ENCODE measurements around the gene PPIG. TPM values are rescaled to one million over a fixed set of nuclear protein-coding genes. Genes with fewer than 3 reads are reported as not detected.

Gene PPIG
- polyA plus RNA-seq, 4 donors: 33.5 to 72.9 (median 50.8) TPM

- WGBS, 3 donors: 55 to 65% (median 57%) methylated on average over 2 of the region's 2 CpGs
- Histone ChIP-seq H3K4me1 (ENCODE audit: control insufficient read depth in 3 of 3, insufficient read depth in 2 of 3, low read depth in 1 of 3, low read length in 2 of 3) (no peaks in the 10 kb centered on the region), H3K36me3 (ENCODE audit: control insufficient read depth in 3 of 3, insufficient read depth in 2 of 3, low read depth in 1 of 3, low read length in 3 of 3) (no peaks in the 10 kb centered on the region), H3K9me3 (ENCODE audit: control insufficient read depth in 2 of 2, insufficient read depth in 1 of 2, low read depth in 1 of 2, low read length in 1 of 2) (no peaks in the 10 kb centered on the region), H3K27ac (ENCODE audit: low read depth in 1 of 3, low read length in 2 of 3) (no peak overlapping the region), H3K27me3 (ENCODE audit: control insufficient read depth in 3 of 3, insufficient read depth in 3 of 3, low read length in 3 of 3) (peaks cover 0 to 2% (median 0%) of the 10 kb centered on the region in 3 donors), H3K4me3 (ENCODE audit: low read depth in 1 of 3, low read length in 3 of 3) (no peak overlapping the region)
- FAIRE-seq: no peak
- DNase-seq: no peak
Observed at GRCh38 chr2:169670215-169670651, 86.1 kb downstream of the PPIG start.

- H3K4me3 ChIP-seq (ENCODE audit: low read depth in 1 of 3, low read length in 3 of 3): no peak overlapping the region
- peaks cover 0 to 2% (median 0%) of the 10 kb centered on the region in 3 donors for H3K27me3 ChIP-seq (ENCODE audit: control insufficient read depth in 3 of 3, insufficient read depth in 3 of 3, low read length in 3 of 3)
- no peaks in the 10 kb centered on the region for H3K4me1 ChIP-seq (ENCODE audit: control insufficient read depth in 3 of 3, insufficient read depth in 2 of 3, low read depth in 1 of 3, low read length in 2 of 3)
- FAIRE-seq: no peak
- H3K27ac ChIP-seq (ENCODE audit: low read depth in 1 of 3, low read length in 2 of 3): no peak overlapping the region
- H3K36me3 ChIP-seq (ENCODE audit: control insufficient read depth in 3 of 3, insufficient read depth in 2 of 3, low read depth in 1 of 3, low read length in 3 of 3): no peaks in the 10 kb centered on the region
- H3K9me3 ChIP-seq (ENCODE audit: control insufficient read depth in 2 of 2, insufficient read depth in 1 of 2, low read depth in 1 of 2, low read length in 1 of 2): no peaks in the 10 kb centered on the region
- DNase-seq: no peak
- 91 to 98% (median 96%) methylated on average over 4 of the region's 4 CpGs for WGBS, 3 donors
Observed at GRCh38 chr2:169670937-169671336, 86.8 kb downstream of the PPIG start.

- H3K36me3 ChIP-seq (ENCODE audit: control insufficient read depth in 3 of 3, insufficient read depth in 2 of 3, low read depth in 1 of 3, low read length in 3 of 3): no peaks in the 10 kb centered on the region
- H3K27me3 ChIP-seq (ENCODE audit: control insufficient read depth in 3 of 3, insufficient read depth in 3 of 3, low read length in 3 of 3): no peaks in the 10 kb centered on the region
- DNase-seq (no peak), FAIRE-seq (no peak)
- no peaks in the 10 kb centered on the region for H3K9me3 ChIP-seq (ENCODE audit: control insufficient read depth in 2 of 2, insufficient read depth in 1 of 2, low read depth in 1 of 2, low read length in 1 of 2)
- 75 to 86% (median 85%) methylated on average over 6 of the region's 6 CpGs for WGBS, 3 donors
- H3K4me3 ChIP-seq (ENCODE audit: low read depth in 1 of 3, low read length in 3 of 3): no peak overlapping the region
- no peaks in the 10 kb centered on the region for H3K4me1 ChIP-seq (ENCODE audit: control insufficient read depth in 3 of 3, insufficient read depth in 2 of 3, low read depth in 1 of 3, low read length in 2 of 3)
- H3K27ac ChIP-seq (ENCODE audit: low read depth in 1 of 3, low read length in 2 of 3): no peak overlapping the region
Observed at GRCh38 chr2:169672406-169672805, 88.3 kb downstream of the PPIG start.

DNA sequence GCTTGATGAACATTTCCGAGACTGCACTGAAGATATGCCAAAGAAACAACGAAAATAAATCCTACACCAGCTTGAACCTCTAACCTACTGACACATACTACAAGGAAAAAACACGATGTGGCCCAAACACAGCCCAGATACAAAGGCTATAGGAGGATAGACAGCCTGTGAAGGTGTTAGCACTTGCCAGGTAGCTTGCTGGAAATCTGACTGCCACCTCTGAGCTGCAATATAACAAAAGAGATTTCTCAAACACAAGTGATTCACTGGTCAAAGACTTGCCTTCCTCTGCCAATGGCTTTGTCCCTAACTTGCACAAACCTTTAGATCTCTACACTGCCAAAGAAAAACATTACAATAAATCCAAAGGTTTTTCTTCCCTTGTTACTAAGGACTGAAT, 89.0 kb downstream of the PPIG start:
- Histone ChIP-seq H3K4me3 (ENCODE audit: low read depth in 1 of 3, low read length in 3 of 3) (no peak overlapping the region), H3K4me1 (ENCODE audit: control insufficient read depth in 3 of 3, insufficient read depth in 2 of 3, low read depth in 1 of 3, low read length in 2 of 3) (no peaks in the 10 kb centered on the region), H3K9me3 (ENCODE audit: control insufficient read depth in 2 of 2, insufficient read depth in 1 of 2, low read depth in 1 of 2, low read length in 1 of 2) (no peaks in the 10 kb centered on the region), H3K27ac (ENCODE audit: low read depth in 1 of 3, low read length in 2 of 3) (no peak overlapping the region), H3K27me3 (ENCODE audit: control insufficient read depth in 3 of 3, insufficient read depth in 3 of 3, low read length in 3 of 3) (no peaks in the 10 kb centered on the region), H3K36me3 (ENCODE audit: control insufficient read depth in 3 of 3, insufficient read depth in 2 of 3, low read depth in 1 of 3, low read length in 3 of 3) (no peaks in the 10 kb centered on the region)
- FAIRE-seq (no peak), DNase-seq (no peak)
- 58 to 86% (median 75%) methylated on average over 3 of the region's 3 CpGs for WGBS, 3 donors

DNA sequence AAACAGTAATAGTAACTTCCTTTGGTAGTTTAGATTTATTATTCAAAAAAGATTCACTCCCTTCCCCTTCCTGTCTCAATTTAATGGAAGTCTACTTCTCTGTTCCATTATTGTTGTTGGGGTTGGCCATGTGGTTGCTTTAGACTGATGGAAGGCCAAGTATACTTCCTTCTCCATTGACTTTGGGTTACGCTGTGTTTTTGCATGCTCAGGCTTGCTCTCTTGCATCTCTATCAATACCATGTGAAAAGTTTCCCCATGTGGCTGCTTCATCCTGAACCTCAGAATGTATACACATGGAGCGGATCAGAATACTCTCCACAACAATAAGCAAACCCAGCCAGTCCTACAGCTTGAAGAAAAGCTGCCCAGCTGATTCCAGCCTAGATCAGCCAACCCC, 89.8 kb downstream of the PPIG start:
- no peaks in the 10 kb centered on the region for H3K4me1 ChIP-seq (ENCODE audit: control insufficient read depth in 3 of 3, insufficient read depth in 2 of 3, low read depth in 1 of 3, low read length in 2 of 3)
- no peaks in the 10 kb centered on the region for H3K27me3 ChIP-seq (ENCODE audit: control insufficient read depth in 3 of 3, insufficient read depth in 3 of 3, low read length in 3 of 3)
- FAIRE-seq: no peak
- WGBS, 3 donors: 90 to 97% (median 94%) methylated on average over 2 of the region's 2 CpGs
- H3K4me3 ChIP-seq (ENCODE audit: low read depth in 1 of 3, low read length in 3 of 3): no peak overlapping the region
- no peaks in the 10 kb centered on the region for H3K9me3 ChIP-seq (ENCODE audit: control insufficient read depth in 2 of 2, insufficient read depth in 1 of 2, low read depth in 1 of 2, low read length in 1 of 2)
- H3K27ac ChIP-seq (ENCODE audit: low read depth in 1 of 3, low read length in 2 of 3): no peak overlapping the region
- no peaks in the 10 kb centered on the region for H3K36me3 ChIP-seq (ENCODE audit: control insufficient read depth in 3 of 3, insufficient read depth in 2 of 3, low read depth in 1 of 3, low read length in 3 of 3)
- DNase-seq: no peak

- no peak for FAIRE-seq
- DNase-seq: no peak
- 55 to 66% (median 63%) methylated on average over 3 of the region's 3 CpGs for WGBS, 3 donors
- no peaks in the 10 kb centered on the region for H3K4me1 ChIP-seq (ENCODE audit: control insufficient read depth in 3 of 3, insufficient read depth in 2 of 3, low read depth in 1 of 3, low read length in 2 of 3)
- H3K9me3 ChIP-seq (ENCODE audit: control insufficient read depth in 2 of 2, insufficient read depth in 1 of 2, low read depth in 1 of 2, low read length in 1 of 2): no peaks in the 10 kb centered on the region
- no peaks in the 10 kb centered on the region for H3K36me3 ChIP-seq (ENCODE audit: control insufficient read depth in 3 of 3, insufficient read depth in 2 of 3, low read depth in 1 of 3, low read length in 3 of 3)
- no peaks in the 10 kb centered on the region for H3K27me3 ChIP-seq (ENCODE audit: control insufficient read depth in 3 of 3, insufficient read depth in 3 of 3, low read length in 3 of 3)
- no peak overlapping the region for H3K4me3 ChIP-seq (ENCODE audit: low read depth in 1 of 3, low read length in 3 of 3)
- no peak overlapping the region for H3K27ac ChIP-seq (ENCODE audit: low read depth in 1 of 3, low read length in 2 of 3)
Observed at GRCh38 chr2:169676357-169676756, 92.2 kb downstream of the PPIG start.

DNA sequence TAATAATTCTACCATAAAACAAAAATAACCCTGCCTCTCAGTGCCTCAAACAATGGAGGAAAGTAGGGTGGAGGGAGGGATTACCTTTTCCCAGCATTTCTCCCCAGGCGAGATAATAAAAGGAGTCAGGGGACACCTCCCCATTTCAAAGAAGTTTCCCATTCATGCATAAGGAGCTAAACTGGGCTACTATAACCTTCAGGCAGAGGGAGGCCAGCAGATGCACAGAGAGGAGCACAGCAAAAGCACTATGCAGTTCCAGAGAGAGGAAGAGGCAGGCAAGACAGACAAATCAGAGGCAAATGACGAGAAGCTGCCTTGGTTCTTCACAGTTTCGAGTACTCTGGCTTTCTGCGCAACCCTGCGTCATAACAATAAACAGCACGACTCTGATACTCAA, 92.7 kb downstream of the PPIG start:
- no peak for FAIRE-seq
- Histone ChIP-seq H3K4me1 (ENCODE audit: control insufficient read depth in 3 of 3, insufficient read depth in 2 of 3, low read depth in 1 of 3, low read length in 2 of 3) (no peaks in the 10 kb centered on the region), H3K9me3 (ENCODE audit: control insufficient read depth in 2 of 2, insufficient read depth in 1 of 2, low read depth in 1 of 2, low read length in 1 of 2) (no peaks in the 10 kb centered on the region), H3K36me3 (ENCODE audit: control insufficient read depth in 3 of 3, insufficient read depth in 2 of 3, low read depth in 1 of 3, low read length in 3 of 3) (no peaks in the 10 kb centered on the region), H3K27ac (ENCODE audit: low read depth in 1 of 3, low read length in 2 of 3) (no peak overlapping the region), H3K4me3 (ENCODE audit: low read depth in 1 of 3, low read length in 3 of 3) (no peak overlapping the region), H3K27me3 (ENCODE audit: control insufficient read depth in 3 of 3, insufficient read depth in 3 of 3, low read length in 3 of 3) (no peaks in the 10 kb centered on the region)
- 90 to 91% (median 91%) methylated on average over 6 of the region's 6 CpGs for WGBS, 3 donors
- no peak for DNase-seq

DNA sequence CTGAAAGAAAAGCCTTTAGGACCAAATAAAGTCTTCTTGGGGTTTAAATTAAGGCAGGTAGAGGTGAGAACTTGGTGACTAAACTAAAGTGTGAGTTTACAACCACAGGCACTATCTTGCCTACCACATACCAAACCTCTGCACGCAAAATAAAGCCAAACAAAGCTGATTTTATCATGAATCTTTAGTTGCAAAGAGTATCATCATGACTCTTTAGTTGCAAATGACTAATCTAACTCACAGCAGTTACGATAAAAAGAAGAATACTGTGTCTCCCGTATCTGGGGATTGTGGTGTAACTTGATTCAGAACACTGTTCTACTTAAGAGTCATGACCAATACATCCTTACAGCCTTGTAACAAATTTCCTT, 98.9 kb downstream of the PPIG start:
- H3K4me1 ChIP-seq (ENCODE audit: control insufficient read depth in 3 of 3, insufficient read depth in 2 of 3, low read depth in 1 of 3, low read length in 2 of 3): no peaks in the 10 kb centered on the region
- DNase-seq (no peak), FAIRE-seq (no peak)
- 50 to 70% (median 65%) methylated on average over 3 of the region's 3 CpGs for WGBS, 3 donors
- H3K27me3 ChIP-seq (ENCODE audit: control insufficient read depth in 3 of 3, insufficient read depth in 3 of 3, low read length in 3 of 3): no peaks in the 10 kb centered on the region
- H3K27ac ChIP-seq (ENCODE audit: low read depth in 1 of 3, low read length in 2 of 3): no peak overlapping the region
- H3K9me3 ChIP-seq (ENCODE audit: control insufficient read depth in 2 of 2, insufficient read depth in 1 of 2, low read depth in 1 of 2, low read length in 1 of 2): no peaks in the 10 kb centered on the region
- H3K4me3 ChIP-seq (ENCODE audit: low read depth in 1 of 3, low read length in 3 of 3): no peak overlapping the region
- H3K36me3 ChIP-seq (ENCODE audit: control insufficient read depth in 3 of 3, insufficient read depth in 2 of 3, low read depth in 1 of 3, low read length in 3 of 3): no peaks in the 10 kb centered on the region

DNA sequence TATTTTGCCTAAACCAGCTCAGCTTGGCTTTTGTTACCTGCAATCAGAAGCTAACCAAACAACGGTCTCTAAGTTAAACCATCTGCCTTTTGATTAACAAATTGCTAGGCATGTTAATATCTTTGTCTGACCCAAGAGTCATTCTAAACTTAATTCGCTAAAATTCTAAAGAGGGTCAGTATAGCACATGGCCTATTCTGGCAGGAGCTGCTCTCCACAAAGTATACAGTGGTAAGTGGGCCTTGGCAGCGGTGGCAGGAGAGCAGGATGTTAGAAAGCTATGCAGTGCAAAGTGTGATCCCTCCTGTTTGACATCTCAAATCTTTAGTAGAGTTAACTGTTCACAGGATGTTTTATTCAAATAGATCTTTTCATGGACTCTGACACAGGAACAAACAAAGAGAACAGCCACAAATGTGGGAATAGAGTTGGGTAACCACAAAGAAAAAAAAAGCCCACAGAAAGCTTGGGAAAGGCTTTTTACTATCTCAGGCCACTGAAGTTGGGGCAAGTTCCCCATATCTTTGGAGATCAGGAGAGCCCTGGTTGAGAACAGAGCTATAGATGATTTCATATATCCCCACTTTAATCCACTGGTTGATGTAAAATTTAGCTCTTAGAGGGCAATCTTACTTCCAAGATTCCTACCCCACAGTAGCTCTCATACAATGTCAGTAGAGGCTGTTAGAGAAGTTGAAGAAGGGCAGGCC, 99.4 kb downstream of the PPIG start:
- Histone ChIP-seq H3K27ac (ENCODE audit: low read depth in 1 of 3, low read length in 2 of 3) (no peak overlapping the region), H3K4me1 (ENCODE audit: control insufficient read depth in 3 of 3, insufficient read depth in 2 of 3, low read depth in 1 of 3, low read length in 2 of 3) (no peaks in the 10 kb centered on the region), H3K36me3 (ENCODE audit: control insufficient read depth in 3 of 3, insufficient read depth in 2 of 3, low read depth in 1 of 3, low read length in 3 of 3) (no peaks in the 10 kb centered on the region), H3K4me3 (ENCODE audit: low read depth in 1 of 3, low read length in 3 of 3) (no peak overlapping the region), H3K27me3 (ENCODE audit: control insufficient read depth in 3 of 3, insufficient read depth in 3 of 3, low read length in 3 of 3) (no peaks in the 10 kb centered on the region), H3K9me3 (ENCODE audit: control insufficient read depth in 2 of 2, insufficient read depth in 1 of 2, low read depth in 1 of 2, low read length in 1 of 2) (no peaks in the 10 kb centered on the region)
- FAIRE-seq (no peak), DNase-seq (no peak)
- 49 to 84% (median 72%) methylated on average over 3 of the region's 3 CpGs for WGBS, 3 donors

Data from small intestine (tissue), 7 donors.